Uterus (tissue), 4 donors: ENCODE results near the gene SVIL. TPM values are rescaled to one million over a fixed set of nuclear protein-coding genes. Genes with fewer than 3 reads are reported as not detected.
"Not testable (repeated sequence)": the region's sequence is repeated elsewhere in the genome, so short reads cannot be mapped to it uniquely, and the experiment has no call there.

Source experiments
- DNase-seq, 2 donors: peaks; one replicate each; pipeline ENCODE4 v3.0.0-alpha.2; 2019 to 2020
- H3K27ac ChIP-seq, 2 donors: fragments of 200-600 bp; sonication (generic); 1 replicate in 1 of 2; 2 replicates in 1 of 2; pipeline ENCODE4 v1.5.1; 2016 to 2018
- H3K27me3 ChIP-seq, 2 donors: fragments of 200-600 bp; sonication (generic); one replicate each; pipeline ENCODE4 v1.5.1; 2018 to 2019; ENCODE audit warnings: control low read depth in 1 of 2
- H3K36me3 ChIP-seq, 2 donors: fragments of 200-600 bp; sonication (generic); one replicate each; pipeline ENCODE4 v1.5.1; 2019; ENCODE audit warnings: control low read depth in 1 of 2
- H3K4me1 ChIP-seq, 2 donors: fragments of 200-600 bp; sonication (generic); one replicate each; pipeline ENCODE4 v1.5.1; 2018 to 2019; ENCODE audit warnings: control low read depth in 1 of 2
- H3K4me3 ChIP-seq, 2 donors: fragments of 200-600 bp; sonication (generic); 1 replicate in 1 of 2; 2 replicates in 1 of 2; pipeline ENCODE4 v1.5.1; 2018 to 2019; ENCODE audit warnings: mild to moderate bottlenecking in 1 of 2
- H3K9me3 ChIP-seq, 2 donors: fragments of 200-600 bp; sonication (generic); one replicate each; pipeline ENCODE4 v1.5.1; 2019; ENCODE audit warnings: control low read depth in 1 of 2
- POLR2A ChIP-seq, 2 donors: fragments of 450-650 bp; IDR thresholded peaks; one replicate each; pipeline ENCODE4 v1.6.1; 2016; ENCODE audit warnings: antibody characterized with exemption in 2 of 2, mild to moderate bottlenecking in 1 of 2, moderate library complexity in 1 of 2
- intact Hi-C: fragments of 100-400 bp; cut with DNase I; formaldehyde crosslinking; loops from one replicate; pipeline ENCODE4 v1.15.1; 2023; ENCODE audit warnings: low total_unique reads
- total RNA-seq, 4 donors: library from RNA; depleted of rRNA in 3 of 4; stranded (reverse); fragments of >200 nt in 3 of 4; gene quantifications; one replicate each; pipeline versions ENCODE4 v1.1.0 to v1.2.4, GENCODE V29; 2014 to 2023
- TF ChIP-seq, protein P1 (sequence below), 4 experiments: fragments of 200-600 bp in 2 of 4; fragments of 450-650 bp in 2 of 4; sonication (generic) in 2 of 4; IDR thresholded peaks; one replicate each; pipeline ENCODE4 v1.5.1; 2016 to 2019; ENCODE audit warnings: antibody characterized with exemption in 4 of 4, mild to moderate bottlenecking in 2 of 4, moderate library complexity in 1 of 4
- donor health status: DM: yes; HTN: yes; CAD: no.

SVIL gene
- total RNA-seq, 4 donors from 2014 or later = 108 to 316 (median 209) TPM

DNA sequence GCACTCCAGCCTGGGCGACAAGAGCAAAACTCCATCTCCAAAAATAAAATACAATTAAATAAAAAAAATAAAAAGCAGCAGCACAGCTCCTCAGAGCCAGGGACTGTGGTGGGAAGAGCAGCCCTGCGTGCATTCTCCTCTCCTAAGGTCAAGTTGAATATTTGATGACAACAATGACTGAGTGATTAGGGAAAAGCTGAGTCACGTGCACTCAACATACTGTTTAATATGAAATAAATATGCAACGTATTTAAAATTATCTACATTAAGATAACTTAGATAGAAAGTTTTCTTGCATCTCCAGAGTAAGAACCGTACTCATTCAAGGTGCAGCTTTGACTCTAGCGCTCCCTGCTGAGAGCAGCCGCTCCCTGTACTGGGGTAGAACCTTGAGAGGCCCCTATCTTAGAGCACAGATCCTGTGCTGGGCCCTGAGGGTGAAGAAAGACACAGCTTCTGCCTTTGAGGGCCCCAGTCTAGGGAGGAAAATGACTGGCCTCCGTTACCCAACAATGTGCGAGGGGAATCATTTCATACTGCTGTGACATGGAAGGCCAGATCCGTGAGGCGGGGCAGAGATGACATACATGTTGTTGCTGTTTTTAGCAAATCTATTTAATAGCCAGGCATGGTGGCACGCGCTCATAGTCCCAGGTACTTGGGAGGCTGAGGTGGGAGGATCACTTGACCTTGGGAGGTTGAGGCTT is 81.1 kb downstream of the SVIL start:
- no peak for DNase-seq
- Histone ChIP-seq H3K36me3 (no peaks in the 10 kb centered on the region), H3K27ac (no peak overlapping the region), H3K4me1 (no peaks in the 10 kb centered on the region), H3K4me3 (no peak overlapping the region), H3K9me3 (no peaks in the 10 kb centered on the region), H3K27me3 (no peaks in the 10 kb centered on the region)
- no peak for TF ChIP-seq POLR2A (IDR thresholded peaks at IDR 0.05)
- TF ChIP-seq, protein P1, sequence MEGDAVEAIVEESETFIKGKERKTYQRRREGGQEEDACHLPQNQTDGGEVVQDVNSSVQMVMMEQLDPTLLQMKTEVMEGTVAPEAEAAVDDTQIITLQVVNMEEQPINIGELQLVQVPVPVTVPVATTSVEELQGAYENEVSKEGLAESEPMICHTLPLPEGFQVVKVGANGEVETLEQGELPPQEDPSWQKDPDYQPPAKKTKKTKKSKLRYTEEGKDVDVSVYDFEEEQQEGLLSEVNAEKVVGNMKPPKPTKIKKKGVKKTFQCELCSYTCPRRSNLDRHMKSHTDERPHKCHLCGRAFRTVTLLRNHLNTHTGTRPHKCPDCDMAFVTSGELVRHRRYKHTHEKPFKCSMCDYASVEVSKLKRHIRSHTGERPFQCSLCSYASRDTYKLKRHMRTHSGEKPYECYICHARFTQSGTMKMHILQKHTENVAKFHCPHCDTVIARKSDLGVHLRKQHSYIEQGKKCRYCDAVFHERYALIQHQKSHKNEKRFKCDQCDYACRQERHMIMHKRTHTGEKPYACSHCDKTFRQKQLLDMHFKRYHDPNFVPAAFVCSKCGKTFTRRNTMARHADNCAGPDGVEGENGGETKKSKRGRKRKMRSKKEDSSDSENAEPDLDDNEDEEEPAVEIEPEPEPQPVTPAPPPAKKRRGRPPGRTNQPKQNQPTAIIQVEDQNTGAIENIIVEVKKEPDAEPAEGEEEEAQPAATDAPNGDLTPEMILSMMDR (IDR thresholded peaks at IDR 0.05) = no peak
- intact Hi-C loops = no loop called here

DNA sequence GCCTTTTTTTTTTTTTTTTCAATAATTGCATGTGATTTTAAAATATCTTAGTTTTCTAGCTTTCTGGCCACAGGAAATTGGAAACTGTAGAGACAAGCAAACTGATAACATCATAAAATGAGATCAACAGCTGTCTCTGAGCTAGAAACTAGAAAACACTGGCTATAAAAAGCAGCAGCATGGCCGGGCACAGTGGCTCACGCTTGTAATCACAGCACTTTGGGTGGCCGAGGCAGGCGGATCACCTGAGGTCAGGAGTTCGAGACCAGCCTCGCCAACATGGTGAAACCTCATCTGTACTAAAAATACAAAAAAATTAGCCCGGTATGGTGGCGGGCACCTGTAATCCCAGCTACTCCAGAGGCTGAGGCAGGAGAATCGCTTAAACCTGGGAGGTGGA is 81.7 kb downstream of the SVIL start:
- H3K9me3 ChIP-seq, DNase-seq, H3K4me1 ChIP-seq, H3K4me3 ChIP-seq, H3K27me3 ChIP-seq, H3K27ac ChIP-seq, intact Hi-C loops, H3K36me3 ChIP-seq: not testable (repeated sequence)

DNA sequence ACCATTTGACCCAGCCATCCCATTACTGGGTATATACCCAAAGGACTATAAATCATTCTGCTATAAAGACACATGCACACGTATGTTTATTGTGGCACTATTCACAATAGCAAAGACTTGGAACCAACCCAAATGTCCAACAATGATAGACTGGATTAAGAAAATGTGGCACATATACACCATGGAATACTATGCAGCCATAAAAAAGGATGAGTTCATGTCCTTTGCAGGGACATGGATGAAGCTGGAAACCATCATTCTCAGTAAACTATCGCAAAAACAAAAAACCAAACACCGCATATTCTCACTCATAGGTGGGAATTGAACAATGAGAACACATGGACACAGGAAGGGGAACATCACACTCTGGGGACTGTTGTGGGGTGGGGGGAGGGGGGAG is 85.3 kb downstream of the SVIL start:
- DNase-seq, H3K4me1 ChIP-seq, H3K4me3 ChIP-seq, intact Hi-C loops, H3K9me3 ChIP-seq, H3K27me3 ChIP-seq, H3K27ac ChIP-seq, H3K36me3 ChIP-seq: not testable (repeated sequence)

DNA sequence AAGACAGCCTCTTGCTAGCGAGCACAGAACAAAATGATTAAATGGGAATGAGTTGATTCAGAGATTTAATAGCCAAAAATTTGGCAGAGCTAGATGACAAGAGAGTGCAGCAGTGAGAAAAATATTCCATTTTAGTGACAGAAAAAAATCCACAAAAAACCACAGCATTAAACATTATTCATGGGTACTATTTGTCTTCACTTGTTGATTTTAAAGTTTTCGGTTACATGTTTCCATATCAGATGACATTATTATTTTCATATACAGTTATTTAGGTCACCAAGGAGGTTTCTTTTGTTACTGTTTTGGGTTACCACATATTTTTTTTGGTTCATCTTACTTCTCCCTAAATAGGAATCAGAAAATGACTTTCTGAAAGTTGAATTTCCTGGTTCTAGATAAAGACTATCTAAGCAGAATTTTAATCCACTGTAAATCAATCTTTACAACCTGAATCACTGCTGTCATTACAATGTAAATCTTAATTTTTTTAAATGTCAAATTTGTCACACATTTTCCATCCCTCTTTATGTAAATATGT is 87.9 kb downstream of the SVIL start:
- Histone ChIP-seq H3K36me3 (no peaks in the 10 kb centered on the region), H3K27me3 (no peaks in the 10 kb centered on the region), H3K9me3 (no peaks in the 10 kb centered on the region), H3K4me3 (no peak overlapping the region), H3K27ac (no peak overlapping the region), H3K4me1 (peaks cover 0 to 9% of the 10 kb centered on the region in 2 donors)
- intact Hi-C loops = no loop called here
- no peak for TF ChIP-seq POLR2A (IDR thresholded peaks at IDR 0.05)
- TF ChIP-seq, protein P1 (IDR thresholded peaks at IDR 0.05) = no peak
- no peak for DNase-seq

DNA sequence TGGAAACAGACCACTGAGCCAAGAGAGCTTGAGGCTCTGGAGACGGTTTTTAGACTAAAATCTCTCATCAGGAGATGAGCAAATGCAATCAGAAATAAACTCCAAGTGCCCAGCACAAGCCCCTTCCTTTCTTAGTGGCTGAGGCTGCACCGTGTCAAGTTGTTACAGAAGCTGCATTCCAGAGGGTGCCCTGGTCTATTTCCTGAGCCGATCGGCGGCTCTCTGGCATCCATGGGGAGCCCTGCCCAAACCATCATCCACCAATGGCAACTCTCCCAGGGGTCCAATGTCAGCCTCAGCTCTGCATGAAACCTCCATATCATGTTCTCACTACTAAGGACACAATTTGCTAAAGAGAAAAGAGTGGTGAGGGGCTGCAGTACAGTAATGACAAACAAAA is 89.6 kb downstream of the SVIL start:
- no peak overlapping the region for H3K4me3 ChIP-seq
- DNase-seq = no peak
- intact Hi-C loops = no loop called here
- H3K27ac ChIP-seq = no peak overlapping the region
- H3K36me3 ChIP-seq = no peaks in the 10 kb centered on the region
- no peaks in the 10 kb centered on the region for H3K9me3 ChIP-seq
- H3K4me1 ChIP-seq = peaks cover 0 to 9% of the 10 kb centered on the region in 2 donors
- H3K27me3 ChIP-seq = no peaks in the 10 kb centered on the region
- TF ChIP-seq, protein P1 (IDR thresholded peaks at IDR 0.05) = no peak
- no peak for TF ChIP-seq POLR2A (IDR thresholded peaks at IDR 0.05)

DNA sequence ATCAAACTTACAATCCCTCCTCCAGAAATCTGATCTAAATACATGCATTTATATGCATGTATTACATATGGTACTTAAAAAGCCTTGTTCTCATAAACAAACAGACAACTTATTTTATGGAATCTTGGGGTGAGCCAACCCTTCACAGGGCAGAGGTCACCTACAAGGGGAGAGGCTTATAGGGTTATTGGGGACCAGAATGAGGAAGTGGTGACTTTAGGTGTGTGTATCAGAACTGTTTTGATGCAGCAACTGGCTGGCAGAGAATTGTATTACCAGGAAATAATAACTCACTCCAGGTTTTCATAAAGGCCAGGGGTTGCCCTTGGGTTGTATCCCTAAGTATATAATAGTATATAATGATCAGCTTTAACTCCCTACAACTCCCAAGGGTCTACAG is 91.1 kb downstream of the SVIL start:
- intact Hi-C loops = no loop called here
- no peak overlapping the region for H3K27ac ChIP-seq

More for the DNA sequence above, 91.1 kb downstream of the SVIL start:
- Histone ChIP-seq H3K4me3 (no peak overlapping the region), H3K27me3 (no peaks in the 10 kb centered on the region), H3K36me3 (no peaks in the 10 kb centered on the region), H3K4me1 (peaks cover 0 to 9% of the 10 kb centered on the region in 2 donors), H3K9me3 (no peaks in the 10 kb centered on the region)
- TF ChIP-seq POLR2A (IDR thresholded peaks at IDR 0.05) = no peak
- no peak for DNase-seq
